ENCODE data around the gene LIPK. TPM values are rescaled to one million over a fixed set of nuclear protein-coding genes. Genes with fewer than 3 reads are reported as not detected.
"Not testable (repeated sequence)": the region's sequence is repeated elsewhere in the genome, so short reads cannot be mapped to it uniquely, and the experiment has no call there.

The LIPK gene
- total RNA-seq, 1 experiment from 2014 or later, result not detected

GRCh38 chr10:88741921-88742320, 35.9 kb downstream of the LIPK start:
- H3K4me3 Mint-ChIP-seq, H3K4me1 Mint-ChIP-seq, ATAC-seq: not testable (repeated sequence)

GRCh38 chr10:88742448-88742847, 36.4 kb downstream of the LIPK start:
- Mint-ChIP-seq H3K4me1 (no peaks in the 10 kb centered on the region), H3K27ac (no peak overlapping the region), H3K4me3 (no peak overlapping the region), H3K36me3 (peaks cover 4% of the 10 kb centered on the region; the same call in 1 of the 2 replicates), H3K27me3 (ENCODE audit: low read depth) (peaks cover 18% of the 10 kb centered on the region), H3K9me3 (peaks cover 21% of the 10 kb centered on the region)
- DNase-seq (ENCODE audit: low spot score) (no peak), ATAC-seq (no peak)
- TF ChIP-seq CREB1 (CRISPR knock-in tag; IDR thresholded peaks at IDR 0.05), result no peak
- no peak for TF ChIP-seq ZNF671 (CRISPR knock-in tag; IDR thresholded peaks at IDR 0.05)
- no peak for TF ChIP-seq IRF2 (CRISPR knock-in tag; IDR thresholded peaks at IDR 0.05; ENCODE audit: borderline replicate concordance, low read depth)
- no peak for TF ChIP-seq ESRRA (CRISPR knock-in tag; IDR thresholded peaks at IDR 0.05; ENCODE audit: borderline replicate concordance)
- no peak for TF ChIP-seq GABPB1 (CRISPR knock-in tag; IDR thresholded peaks at IDR 0.05)
- TF ChIP-seq ZNF423 (CRISPR knock-in tag; IDR thresholded peaks at IDR 0.05), result no peak
- no peak for TF ChIP-seq ZBTB43 (CRISPR knock-in tag; IDR thresholded peaks at IDR 0.05)
- no peak for TF ChIP-seq CREM (CRISPR knock-in tag; IDR thresholded peaks at IDR 0.05)
- no peak for TF ChIP-seq ATF6 (CRISPR knock-in tag; IDR thresholded peaks at IDR 0.05)
- no peak for TF ChIP-seq STAT6 (CRISPR knock-in tag; conservative IDR thresholded peaks at IDR 0.05; ENCODE audit: low read depth)
- no peak for TF ChIP-seq SOX15 (CRISPR knock-in tag; IDR thresholded peaks at IDR 0.05)
- no peak for TF ChIP-seq AR (CRISPR knock-in tag; IDR thresholded peaks at IDR 0.05)
- TF ChIP-seq NR1H2 (CRISPR knock-in tag; IDR thresholded peaks at IDR 0.05), result no peak
- no peak for TF ChIP-seq NR3C1 (CRISPR knock-in tag; conservative IDR thresholded peaks at IDR 0.05; ENCODE audit: low read depth)
- TF ChIP-seq FOXK1 (CRISPR knock-in tag; IDR thresholded peaks at IDR 0.05), result no peak
- no peak for TF ChIP-seq TCF7 (CRISPR knock-in tag; IDR thresholded peaks at IDR 0.05; ENCODE audit: low read depth)
- ChIA-PET CTCF (interaction anchor here (9.2 kb wide), 1 partner anchor 13 kb away, joined by 77 read pairs; no protein-coding TSS in a partner anchor), POLR2A (no interaction called here)

More at GRCh38 chr10:88741921-88742320, 35.9 kb downstream of the LIPK start:
- POLR2A ChIA-PET; DNase-seq (ENCODE audit: low spot score); H3K27ac Mint-ChIP-seq; H3K36me3 Mint-ChIP-seq: not testable (repeated sequence)
- CTCF ChIA-PET, result interaction anchor here (9.2 kb wide), 1 partner anchor 12 kb away, joined by 77 read pairs; no protein-coding TSS in a partner anchor
- Mint-ChIP-seq H3K9me3 (peaks cover 18% of the 10 kb centered on the region), H3K27me3 (ENCODE audit: low read depth) (peaks cover 19% of the 10 kb centered on the region)
